Adrenal gland (tissue), 5 donors: ENCODE measurements around the gene SNAPIN.

Experiments used
- CTCF ChIP-seq, 6 experiments: fragments of 450-650 bp in 4 of 6; fragments of 200-600 bp in 2 of 6; sonication (generic) in 1 of 6; IDR thresholded peaks; 1 replicate in 5 of 6; 2 replicates in 1 of 6; pipeline versions ENCODE4 v1.5.1 to v1.8.0; 2016 to 2021; ENCODE audit warnings: antibody characterized with exemption in 6 of 6, mild to moderate bottlenecking in 2 of 6, moderate library complexity in 1 of 6
- POLR2A ChIP-seq, 2 donors: fragments of 450-650 bp; IDR thresholded peaks; one replicate each; pipeline ENCODE4 v1.6.1; 2017; ENCODE audit warnings: antibody characterized with exemption in 2 of 2, mild to moderate bottlenecking in 2 of 2, moderate library complexity in 1 of 2
- donor health status: DM: no; HTN: no; CAD: no.

- TF ChIP-seq CTCF (IDR thresholded peaks at IDR 0.05) (no peak), POLR2A (IDR thresholded peaks at IDR 0.05) (peak in 1 of 2 donors; percentile 25)
These were observed 49.5 kb upstream of the SNAPIN start for GRCh38 chr1:153608742-153609584.
